SU-DHL-6 (cell line): ENCODE data around the gene CADM2.

Experiments used
- EZH2phosphoT487 ChIP-seq: fragments of 200-600 bp; sonication (generic), shearing (Covaris generic); conservative IDR thresholded peaks from 2 replicates; pipeline ENCODE4 v1.6.1; 2018; ENCODE audit warnings: mild to moderate bottlenecking, antibody characterized with exemption, low read length, moderate library complexity, mixed read lengths
- TF ChIP-seq, protein P1 (sequence below): fragments of 200-600 bp; sonication (generic); IDR thresholded peaks from one replicate; pipeline ENCODE4 v1.5.1; 2017; ENCODE audit warnings: antibody characterized with exemption, mild to moderate bottlenecking, low read length, moderate library complexity; ENCODE audit not compliant: insufficient read depth, poor library complexity, severe bottlenecking

DNA sequence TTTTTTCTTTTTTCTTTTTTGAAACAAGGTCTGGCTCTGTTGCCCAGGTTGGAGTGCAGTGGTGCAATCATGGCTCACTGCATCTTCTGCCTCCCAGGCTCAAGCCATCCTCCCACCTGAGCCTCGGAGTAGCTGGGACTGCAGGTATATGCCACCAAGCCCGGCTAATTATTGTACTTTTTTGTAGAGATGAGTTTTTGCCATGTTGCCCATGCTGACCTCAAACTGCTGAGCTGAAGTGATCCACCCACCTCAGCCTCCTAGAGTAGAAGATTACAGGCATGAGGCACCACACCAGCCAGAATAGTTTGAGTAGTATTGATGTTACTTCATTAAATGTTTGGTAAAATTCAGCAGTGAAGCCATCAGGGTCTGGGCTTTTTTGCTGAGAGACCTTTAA, 251.8 kb downstream of the CADM2 start:
- TF ChIP-seq, protein P1, sequence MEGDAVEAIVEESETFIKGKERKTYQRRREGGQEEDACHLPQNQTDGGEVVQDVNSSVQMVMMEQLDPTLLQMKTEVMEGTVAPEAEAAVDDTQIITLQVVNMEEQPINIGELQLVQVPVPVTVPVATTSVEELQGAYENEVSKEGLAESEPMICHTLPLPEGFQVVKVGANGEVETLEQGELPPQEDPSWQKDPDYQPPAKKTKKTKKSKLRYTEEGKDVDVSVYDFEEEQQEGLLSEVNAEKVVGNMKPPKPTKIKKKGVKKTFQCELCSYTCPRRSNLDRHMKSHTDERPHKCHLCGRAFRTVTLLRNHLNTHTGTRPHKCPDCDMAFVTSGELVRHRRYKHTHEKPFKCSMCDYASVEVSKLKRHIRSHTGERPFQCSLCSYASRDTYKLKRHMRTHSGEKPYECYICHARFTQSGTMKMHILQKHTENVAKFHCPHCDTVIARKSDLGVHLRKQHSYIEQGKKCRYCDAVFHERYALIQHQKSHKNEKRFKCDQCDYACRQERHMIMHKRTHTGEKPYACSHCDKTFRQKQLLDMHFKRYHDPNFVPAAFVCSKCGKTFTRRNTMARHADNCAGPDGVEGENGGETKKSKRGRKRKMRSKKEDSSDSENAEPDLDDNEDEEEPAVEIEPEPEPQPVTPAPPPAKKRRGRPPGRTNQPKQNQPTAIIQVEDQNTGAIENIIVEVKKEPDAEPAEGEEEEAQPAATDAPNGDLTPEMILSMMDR, result no peak
- TF ChIP-seq EZH2phosphoT487, result no peak
